GM21367 (cell line): ENCODE measurements around the gene PPP1R1B.

Source experiments
- ATAC-seq: cut with Tn5 transposase; IDR thresholded peaks from one replicate; pipeline ENCODE4 v1.9.1; 2021; ENCODE audit not compliant: unreplicated experiment

The PPP1R1B gene

GRCh38 chr17:39614545-39615157 lies 12.1 kb upstream of the PPP1R1B start:
- no peak for ATAC-seq

- no peak for ATAC-seq
These were observed 11.3 kb upstream of the PPP1R1B start for GRCh38 chr17:39615434-39615833.

DNA sequence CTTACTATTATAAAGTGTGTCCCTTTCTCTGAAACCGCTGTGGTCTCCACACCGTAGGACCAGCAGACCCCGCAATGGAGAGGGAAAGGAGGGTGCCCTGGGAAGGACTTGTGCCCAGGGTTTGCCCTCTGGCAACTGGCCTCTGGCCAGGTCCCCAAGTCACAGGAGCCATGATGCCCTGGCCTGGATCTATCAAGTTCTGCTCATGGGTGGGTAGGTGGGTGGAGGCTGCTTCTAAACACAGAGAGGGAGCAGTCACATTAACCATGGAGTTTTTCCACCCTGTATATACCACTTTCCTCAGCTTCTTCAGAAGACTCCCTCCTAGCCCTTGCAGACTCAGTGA lies 9.7 kb upstream of the PPP1R1B start:
- ATAC-seq, result no peak

DNA sequence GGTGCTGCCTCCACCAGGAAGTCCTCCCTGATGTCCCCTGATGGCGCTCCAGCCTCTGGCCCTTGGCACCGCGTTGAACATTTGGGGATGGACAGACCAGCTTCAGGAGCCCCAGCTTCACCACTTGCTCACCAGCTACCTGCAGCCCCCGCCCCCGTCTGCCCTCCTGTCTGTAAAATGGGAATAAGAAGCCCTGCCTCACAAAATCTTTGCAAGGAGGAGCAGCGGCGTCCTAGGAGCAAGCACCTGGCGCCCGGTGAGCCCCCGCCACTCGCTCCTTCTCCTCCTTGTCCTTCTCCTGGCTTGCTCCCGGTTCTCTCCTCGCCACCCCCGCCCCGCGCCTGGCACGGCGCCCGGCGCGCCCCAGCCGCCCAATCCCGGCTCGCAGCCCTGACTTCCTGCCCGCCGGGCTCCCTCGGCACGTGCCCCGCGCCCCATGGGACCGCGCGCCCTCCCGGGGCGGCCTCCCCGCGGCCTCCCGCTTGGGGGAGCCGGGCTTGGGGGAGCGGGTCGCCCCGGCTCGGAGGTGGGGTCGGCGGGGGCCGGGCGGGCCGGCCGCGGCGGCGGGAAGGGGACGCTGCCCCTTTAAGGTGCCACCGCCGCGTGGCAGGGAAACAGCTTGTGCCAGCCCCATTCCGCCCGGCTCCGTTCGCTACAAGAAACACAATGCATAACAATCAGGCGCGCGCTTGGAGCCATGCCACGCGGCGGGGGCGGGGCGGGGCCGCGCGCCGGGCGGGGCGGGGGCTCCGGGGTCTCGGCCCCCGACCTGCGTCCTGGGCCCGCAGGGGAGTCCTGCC lies 9.1 kb upstream of the PPP1R1B start:
- no peak for ATAC-seq

GRCh38 chr17:39618246-39618913 lies 8.4 kb upstream of the PPP1R1B start:
- no peak for ATAC-seq

DNA sequence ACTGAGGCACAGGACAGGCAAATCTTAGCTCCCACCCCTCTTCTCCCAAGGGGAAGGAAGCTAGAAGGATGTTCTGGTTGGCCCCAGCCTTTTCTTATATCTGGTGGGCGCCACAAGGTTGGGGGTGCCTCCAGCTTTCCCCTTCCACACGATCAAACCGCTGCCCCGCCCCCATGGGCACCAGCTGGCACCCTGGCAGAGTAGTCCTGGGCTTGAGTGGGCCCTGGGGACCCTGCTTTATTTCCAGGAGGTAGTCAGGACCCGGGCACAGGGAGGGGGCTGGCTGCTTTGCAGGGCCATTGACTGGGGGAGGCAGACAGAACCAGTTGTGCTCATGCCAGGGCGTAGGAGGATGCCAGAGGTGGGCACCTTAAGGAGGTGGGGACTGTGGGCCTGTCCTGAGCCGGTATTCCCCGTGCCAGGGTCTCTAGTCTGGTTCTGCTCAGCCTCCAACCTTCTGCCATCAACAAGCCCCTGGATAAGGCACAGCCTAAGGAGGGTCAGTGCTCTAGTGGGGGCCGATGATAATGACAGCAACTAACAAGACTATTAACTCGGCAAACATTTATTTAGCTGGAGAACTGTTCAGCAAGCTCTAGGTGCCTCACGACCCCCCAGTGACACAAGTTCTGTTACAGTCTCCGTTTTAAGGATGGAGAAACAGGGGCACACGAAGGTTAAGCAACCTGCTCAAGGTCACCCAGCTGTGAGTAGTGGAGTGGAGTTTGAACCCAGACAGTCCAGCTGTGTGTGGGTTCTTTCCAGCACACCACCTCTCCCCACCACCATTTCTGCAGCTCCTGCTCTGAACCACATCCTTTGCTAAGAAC lies 7.6 kb upstream of the PPP1R1B start:
- no peak for ATAC-seq

DNA sequence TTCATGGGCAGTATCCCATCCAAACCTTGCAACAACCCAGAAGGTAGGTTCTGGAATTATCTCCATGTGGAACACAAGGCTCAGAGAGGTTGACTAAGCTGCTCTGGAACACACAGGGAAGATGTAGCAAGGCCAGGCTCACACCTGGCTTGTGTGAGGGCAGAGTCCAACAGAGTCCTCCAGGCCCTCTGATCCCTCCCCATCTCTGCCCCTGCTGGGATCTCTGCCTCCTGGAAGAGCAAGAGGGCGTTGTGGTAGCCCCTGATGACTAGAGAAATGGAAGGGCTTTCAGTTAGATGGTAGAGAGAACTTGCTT lies 7.0 kb upstream of the PPP1R1B start:
- ATAC-seq, result no peak

GRCh38 chr17:39621523-39622379 lies 5.0 kb upstream of the PPP1R1B start:
- no peak for ATAC-seq

DNA sequence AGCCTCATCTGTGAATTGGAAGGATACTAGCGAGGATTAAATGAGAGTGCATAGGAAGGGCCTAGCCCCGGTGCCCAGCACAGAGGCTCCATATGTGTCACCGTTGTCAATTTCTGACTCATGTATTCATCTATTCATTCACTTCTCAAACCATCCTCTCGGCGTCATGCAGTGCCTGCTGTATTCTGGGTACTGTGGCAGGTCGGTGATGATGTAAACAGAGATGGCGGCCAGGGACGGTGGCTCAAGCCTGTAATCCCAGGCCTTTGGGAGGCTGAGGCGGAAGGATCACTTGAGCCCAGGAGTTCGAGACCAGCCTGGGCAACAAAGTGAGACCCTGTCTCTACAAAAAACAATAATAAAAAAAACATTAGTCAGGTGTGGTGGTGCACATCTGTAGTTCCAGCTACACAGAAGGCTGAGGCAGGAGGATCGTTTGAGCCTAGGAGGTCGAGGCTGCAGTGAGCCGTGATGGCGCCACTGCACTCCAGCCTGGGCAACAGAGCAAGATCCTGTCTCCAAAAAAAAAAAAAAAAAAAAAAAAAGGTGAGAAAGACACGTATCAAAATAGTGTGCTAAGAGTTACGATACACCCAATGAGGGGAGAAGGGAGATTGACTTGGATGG lies 4.3 kb upstream of the PPP1R1B start:
- no peak for ATAC-seq

GRCh38 chr17:39623356-39623950 lies 3.3 kb upstream of the PPP1R1B start:
- no peak for ATAC-seq

GRCh38 chr17:39624313-39624712 lies 2.4 kb upstream of the PPP1R1B start:
- ATAC-seq, result no peak

GRCh38 chr17:39625198-39625785 lies 1.5 kb upstream of the PPP1R1B start:
- no peak for ATAC-seq

- no peak for ATAC-seq
These were observed 427 bp downstream of the PPP1R1B start for GRCh38 chr17:39627047-39627711.

GRCh38 chr17:39627712-39628516 lies 1.2 kb downstream of the PPP1R1B start:
- no peak for ATAC-seq

GRCh38 chr17:39628655-39629493 lies 2.1 kb downstream of the PPP1R1B start:
- no peak for ATAC-seq

GRCh38 chr17:39629494-39629880 lies 2.7 kb downstream of the PPP1R1B start:
- no peak for ATAC-seq

DNA sequence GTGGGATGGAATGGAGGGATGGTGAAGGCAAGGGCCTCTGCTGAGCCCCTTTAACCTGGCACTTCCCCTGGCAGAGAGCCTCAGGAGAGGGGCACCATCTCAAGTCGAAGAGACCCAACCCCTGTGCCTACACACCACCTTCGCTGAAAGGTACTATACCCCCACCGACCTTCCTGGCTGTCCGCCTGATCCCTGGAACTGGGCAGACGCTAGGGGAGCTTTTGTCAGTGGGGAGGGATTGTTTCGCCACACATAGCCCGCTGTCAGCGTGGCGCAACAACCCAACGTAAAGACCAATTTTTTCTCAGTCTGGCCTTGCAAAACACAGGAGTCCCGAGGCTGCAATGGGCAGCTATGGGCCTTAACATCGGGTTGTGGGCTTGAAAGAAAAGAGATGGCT lies 3.1 kb downstream of the PPP1R1B start:
- no peak for ATAC-seq
